HEK293T (cell line): ENCODE results near the gene PDE5A.
"Not testable (repeated sequence)": the region's sequence is repeated elsewhere in the genome, so short reads cannot be mapped to it uniquely, and the experiment has no call there.

Source experiments
- CTCF ChIA-PET: fragments of 350-600 bp; formaldehyde crosslinking; extraction: SDS; loops from one replicate; lab custom pipeline; 2021; ENCODE audit warnings: antibody characterized with exemption, inconsistent platforms; lab: Yijun Ruan, JAX
- POLR2A ChIA-PET: fragments of 350-600 bp; formaldehyde crosslinking; extraction: SDS; loops from one replicate; lab custom pipeline; 2020; ENCODE audit warnings: antibody characterized with exemption, inconsistent platforms; lab: Yijun Ruan, JAX
- DNase-seq: peaks from one replicate; pipeline ENCODE4 v3.0.0; 2012; ENCODE audit warnings: mixed read lengths; ENCODE audit errors: extremely low spot score
- ARNT ChIP-seq: fragments of 450-650 bp; IDR thresholded peaks from 2 replicates; pipeline ENCODE4 v1.6.1; 2017; ENCODE audit warnings: mild to moderate bottlenecking
- BHLHE40 ChIP-seq: fragments of 450-650 bp; IDR thresholded peaks from 2 replicates; pipeline ENCODE4 v1.6.1; 2016; ENCODE audit warnings: mild to moderate bottlenecking, moderate library complexity, borderline replicate concordance
- CTBP1 ChIP-seq: fragments of 450-650 bp; IDR thresholded peaks from 2 replicates; pipeline ENCODE4 v1.6.1; 2016; ENCODE audit warnings: borderline replicate concordance
- ELF4 ChIP-seq: fragments of 450-650 bp; IDR thresholded peaks from 2 replicates; pipeline ENCODE4 v1.6.1; 2017; ENCODE audit warnings: antibody characterized with exemption
- FOXA1 ChIP-seq: fragments of 450-650 bp; IDR thresholded peaks from 2 replicates; pipeline ENCODE4 v1.6.1; 2016; ENCODE audit warnings: mild to moderate bottlenecking
- FOXK2 ChIP-seq: fragments of 450-650 bp; IDR thresholded peaks from 2 replicates; pipeline ENCODE4 v1.6.1; 2016; ENCODE audit warnings: mild to moderate bottlenecking
- FOXM1 ChIP-seq: fragments of 450-650 bp; IDR thresholded peaks from 2 replicates; pipeline ENCODE4 v1.6.1; 2017; ENCODE audit warnings: mild to moderate bottlenecking, borderline replicate concordance
- HDGF ChIP-seq: fragments of 450-650 bp; IDR thresholded peaks from 2 replicates; pipeline ENCODE4 v1.6.1; 2017; ENCODE audit warnings: antibody characterized with exemption, borderline replicate concordance
- L3MBTL2 ChIP-seq: fragments of 450-650 bp; conservative IDR thresholded peaks from 2 replicates; pipeline ENCODE4 v1.6.1; 2016; ENCODE audit warnings: mild to moderate bottlenecking
- LEF1 ChIP-seq: fragments of 450-650 bp; IDR thresholded peaks from 2 replicates; pipeline ENCODE4 v1.6.1; 2017; ENCODE audit warnings: mild to moderate bottlenecking, borderline replicate concordance
- NFRKB ChIP-seq: fragments of 450-650 bp; IDR thresholded peaks from 2 replicates; pipeline ENCODE4 v1.6.1; 2016; ENCODE audit warnings: mild to moderate bottlenecking, moderate library complexity
- PKNOX1 ChIP-seq: fragments of 450-650 bp; IDR thresholded peaks from 2 replicates; pipeline ENCODE4 v1.6.1; 2016
- SP1 ChIP-seq: fragments of 450-650 bp; IDR thresholded peaks from 2 replicates; pipeline ENCODE4 v1.6.1; 2017
- SUZ12 ChIP-seq: fragments of 450-650 bp; IDR thresholded peaks from 2 replicates; pipeline ENCODE4 v1.6.1; 2016; ENCODE audit warnings: mild to moderate bottlenecking
- TARDBP ChIP-seq: fragments of 450-650 bp; IDR thresholded peaks from 2 replicates; pipeline ENCODE4 v1.6.1; 2016
- ZNF384 ChIP-seq: fragments of 450-650 bp; IDR thresholded peaks from 2 replicates; pipeline ENCODE4 v1.6.1; 2016

PDE5A gene

GRCh38 chr4:119480331-119480730 is 148.3 kb downstream of the PDE5A start:
- CTCF ChIA-PET, result no interaction called here
- POLR2A ChIA-PET, result no interaction called here

GRCh38 chr4:119479835-119480234 is 148.8 kb downstream of the PDE5A start:
- no peak for DNase-seq
- ChIA-PET CTCF (no interaction called here), POLR2A (no interaction called here)
- TF ChIP-seq PKNOX1 (no peak), SUZ12 (no peak), SP1 (no peak), FOXM1 (no peak), TARDBP (no peak), FOXA1 (no peak), BHLHE40 (no peak), HDGF (no peak), ZNF384 (no peak), ELF4 (no peak), L3MBTL2 (no peak), NFRKB (no peak), CTBP1 (no peak), FOXK2 (no peak), LEF1 (no peak)

More at GRCh38 chr4:119480331-119480730, 148.3 kb downstream of the PDE5A start:
- DNase-seq, result no peak
- TF ChIP-seq TARDBP, result no peak
- no peak for TF ChIP-seq SP1
- TF ChIP-seq ZNF384, result no peak
- TF ChIP-seq ARNT, result no peak

- ChIA-PET CTCF (no interaction called here), POLR2A (no interaction called here)
- DNase-seq, result no peak
- no peak for TF ChIP-seq ZNF384
- no peak for TF ChIP-seq FOXK2
- no peak for TF ChIP-seq NFRKB
- no peak for TF ChIP-seq ELF4
- TF ChIP-seq CTBP1, result no peak
- TF ChIP-seq LEF1, result no peak
- no peak for TF ChIP-seq SP1
- no peak for TF ChIP-seq FOXM1
These were observed 149.3 kb downstream of the PDE5A start for GRCh38 chr4:119479180-119479808.

GRCh38 chr4:119478446-119479179 is 150.0 kb downstream of the PDE5A start:
- no peak for DNase-seq
- TF ChIP-seq FOXM1 (no peak), ARNT (no peak), ELF4 (no peak)
- ChIA-PET POLR2A (no interaction called here), CTCF (no interaction called here)

- CTCF ChIA-PET, result no interaction called here
- POLR2A ChIA-PET, result no interaction called here
- DNase-seq, result no peak
- no peak for TF ChIP-seq CTBP1
- no peak for TF ChIP-seq ELF4
- no peak for TF ChIP-seq NFRKB
- TF ChIP-seq HDGF, result no peak
- TF ChIP-seq TARDBP, result no peak
- TF ChIP-seq SP1, result no peak
- no peak for TF ChIP-seq SUZ12
- no peak for TF ChIP-seq ARNT
- no peak for TF ChIP-seq PKNOX1
These were observed 151.1 kb downstream of the PDE5A start for GRCh38 chr4:119477412-119478053.

GRCh38 chr4:119471259-119471658 is 157.3 kb downstream of the PDE5A start:
- no peak for DNase-seq
- POLR2A ChIA-PET, result no interaction called here
- CTCF ChIA-PET, result no interaction called here
- TF ChIP-seq FOXM1 (no peak), L3MBTL2 (no peak), CTBP1 (no peak), NFRKB (no peak), ELF4 (no peak), ARNT (no peak), BHLHE40 (no peak), PKNOX1 (no peak), TARDBP (no peak)

GRCh38 chr4:119470737-119471063 is 157.9 kb downstream of the PDE5A start:
- POLR2A ChIA-PET, CTCF ChIA-PET, DNase-seq: not testable (repeated sequence)

- POLR2A ChIA-PET, DNase-seq, CTCF ChIA-PET: not testable (repeated sequence)
These were observed 158.4 kb downstream of the PDE5A start for GRCh38 chr4:119470021-119470736.

- CTCF ChIA-PET, POLR2A ChIA-PET: not testable (repeated sequence)
These were observed 159.6 kb downstream of the PDE5A start for GRCh38 chr4:119469039-119469438.

GRCh38 chr4:119462733-119463132 is 165.9 kb downstream of the PDE5A start:
- DNase-seq, CTCF ChIA-PET, POLR2A ChIA-PET: not testable (repeated sequence)

More at GRCh38 chr4:119469039-119469438, 159.6 kb downstream of the PDE5A start:
- not testable (repeated sequence) for DNase-seq

GRCh38 chr4:119455734-119456133 is 172.9 kb downstream of the PDE5A start:
- CTCF ChIA-PET, DNase-seq, POLR2A ChIA-PET: not testable (repeated sequence)
